ENCODE results near the gene SNX25. TPM values are rescaled to one million over a fixed set of nuclear protein-coding genes. Genes with fewer than 3 reads are reported as not detected.

Gene SNX25
- total and polyA plus RNA-seq, 10 of the 15 experiments (the other 5 are each of a cell fraction or from before 2014, with no cell fraction given) = 11.2 to 117 (median 62.8) TPM

DNA sequence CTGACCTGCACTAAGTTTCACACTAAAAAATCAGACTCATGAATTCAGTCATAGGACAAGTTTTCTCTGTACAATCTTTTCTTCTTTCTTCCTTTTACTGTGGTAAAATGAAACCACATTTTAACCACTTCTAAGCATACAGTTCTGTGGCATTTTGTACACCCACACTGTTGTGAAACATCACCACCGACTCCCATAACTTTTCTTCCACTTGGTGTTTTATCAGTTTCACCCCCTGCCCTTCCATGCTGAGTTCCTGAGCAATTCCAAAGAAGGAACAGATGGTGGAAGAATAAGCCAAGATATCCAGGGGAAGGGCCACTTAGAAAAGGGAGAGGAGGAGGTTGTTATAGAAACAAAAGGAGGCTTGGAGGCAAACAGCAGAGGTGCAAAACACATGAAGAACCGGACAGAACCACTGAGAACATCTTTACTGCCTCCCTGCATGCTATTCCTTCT is 43.8 kb upstream of the SNX25 start (continued):
- TF ChIP-seq, protein P1, sequence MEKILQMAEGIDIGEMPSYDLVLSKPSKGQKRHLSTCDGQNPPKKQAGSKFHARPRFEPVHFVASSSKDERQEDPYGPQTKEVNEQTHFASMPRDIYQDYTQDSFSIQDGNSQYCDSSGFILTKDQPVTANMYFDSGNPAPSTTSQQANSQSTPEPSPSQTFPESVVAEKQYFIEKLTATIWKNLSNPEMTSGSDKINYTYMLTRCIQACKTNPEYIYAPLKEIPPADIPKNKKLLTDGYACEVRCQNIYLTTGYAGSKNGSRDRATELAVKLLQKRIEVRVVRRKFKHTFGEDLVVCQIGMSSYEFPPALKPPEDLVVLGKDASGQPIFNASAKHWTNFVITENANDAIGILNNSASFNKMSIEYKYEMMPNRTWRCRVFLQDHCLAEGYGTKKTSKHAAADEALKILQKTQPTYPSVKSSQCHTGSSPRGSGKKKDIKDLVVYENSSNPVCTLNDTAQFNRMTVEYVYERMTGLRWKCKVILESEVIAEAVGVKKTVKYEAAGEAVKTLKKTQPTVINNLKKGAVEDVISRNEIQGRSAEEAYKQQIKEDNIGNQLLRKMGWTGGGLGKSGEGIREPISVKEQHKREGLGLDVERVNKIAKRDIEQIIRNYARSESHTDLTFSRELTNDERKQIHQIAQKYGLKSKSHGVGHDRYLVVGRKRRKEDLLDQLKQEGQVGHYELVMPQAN (conservative IDR thresholded peaks at IDR 0.05) = no peak
- peak; percentile 22; the same call in 1 of the 2 replicates for TF ChIP-seq BCL11A (IDR thresholded peaks at IDR 0.05; ENCODE audit: low read depth, low read length)
- TF ChIP-seq, protein P2, sequence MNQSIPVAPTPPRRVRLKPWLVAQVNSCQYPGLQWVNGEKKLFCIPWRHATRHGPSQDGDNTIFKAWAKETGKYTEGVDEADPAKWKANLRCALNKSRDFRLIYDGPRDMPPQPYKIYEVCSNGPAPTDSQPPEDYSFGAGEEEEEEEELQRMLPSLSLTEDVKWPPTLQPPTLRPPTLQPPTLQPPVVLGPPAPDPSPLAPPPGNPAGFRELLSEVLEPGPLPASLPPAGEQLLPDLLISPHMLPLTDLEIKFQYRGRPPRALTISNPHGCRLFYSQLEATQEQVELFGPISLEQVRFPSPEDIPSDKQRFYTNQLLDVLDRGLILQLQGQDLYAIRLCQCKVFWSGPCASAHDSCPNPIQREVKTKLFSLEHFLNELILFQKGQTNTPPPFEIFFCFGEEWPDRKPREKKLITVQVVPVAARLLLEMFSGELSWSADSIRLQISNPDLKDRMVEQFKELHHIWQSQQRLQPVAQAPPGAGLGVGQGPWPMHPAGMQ (IDR thresholded peaks at IDR 0.05; ENCODE audit: borderline replicate concordance) = no peak
- peak; percentile 63; the same call in 1 of the 2 replicates for TF ChIP-seq ZBED1 (IDR thresholded peaks at IDR 0.05; ENCODE audit: borderline replicate concordance)
- TF ChIP-seq EZH2 (IDR thresholded peaks at IDR 0.05; ENCODE audit: borderline replicate concordance, control insufficient read depth, low read depth, low read length) = no peak
- no peak for TF ChIP-seq WRNIP1 (IDR thresholded peaks at IDR 0.05; ENCODE audit: borderline replicate concordance, low read depth, low read length)
- TF ChIP-seq, protein P3, sequence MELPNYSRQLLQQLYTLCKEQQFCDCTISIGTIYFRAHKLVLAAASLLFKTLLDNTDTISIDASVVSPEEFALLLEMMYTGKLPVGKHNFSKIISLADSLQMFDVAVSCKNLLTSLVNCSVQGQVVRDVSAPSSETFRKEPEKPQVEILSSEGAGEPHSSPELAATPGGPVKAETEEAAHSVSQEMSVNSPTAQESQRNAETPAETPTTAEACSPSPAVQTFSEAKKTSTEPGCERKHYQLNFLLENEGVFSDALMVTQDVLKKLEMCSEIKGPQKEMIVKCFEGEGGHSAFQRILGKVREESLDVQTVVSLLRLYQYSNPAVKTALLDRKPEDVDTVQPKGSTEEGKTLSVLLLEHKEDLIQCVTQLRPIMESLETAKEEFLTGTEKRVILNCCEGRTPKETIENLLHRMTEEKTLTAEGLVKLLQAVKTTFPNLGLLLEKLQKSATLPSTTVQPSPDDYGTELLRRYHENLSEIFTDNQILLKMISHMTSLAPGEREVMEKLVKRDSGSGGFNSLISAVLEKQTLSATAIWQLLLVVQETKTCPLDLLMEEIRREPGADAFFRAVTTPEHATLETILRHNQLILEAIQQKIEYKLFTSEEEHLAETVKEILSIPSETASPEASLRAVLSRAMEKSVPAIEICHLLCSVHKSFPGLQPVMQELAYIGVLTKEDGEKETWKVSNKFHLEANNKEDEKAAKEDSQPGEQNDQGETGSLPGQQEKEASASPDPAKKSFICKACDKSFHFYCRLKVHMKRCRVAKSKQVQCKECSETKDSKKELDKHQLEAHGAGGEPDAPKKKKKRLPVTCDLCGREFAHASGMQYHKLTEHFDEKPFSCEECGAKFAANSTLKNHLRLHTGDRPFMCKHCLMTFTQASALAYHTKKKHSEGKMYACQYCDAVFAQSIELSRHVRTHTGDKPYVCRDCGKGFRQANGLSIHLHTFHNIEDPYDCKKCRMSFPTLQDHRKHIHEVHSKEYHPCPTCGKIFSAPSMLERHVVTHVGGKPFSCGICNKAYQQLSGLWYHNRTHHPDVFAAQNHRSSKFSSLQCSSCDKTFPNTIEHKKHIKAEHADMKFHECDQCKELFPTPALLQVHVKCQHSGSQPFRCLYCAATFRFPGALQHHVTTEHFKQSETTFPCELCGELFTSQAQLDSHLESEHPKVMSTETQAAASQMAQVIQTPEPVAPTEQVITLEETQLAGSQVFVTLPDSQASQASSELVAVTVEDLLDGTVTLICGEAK (IDR thresholded peaks at IDR 0.05; ENCODE audit: borderline replicate concordance) = no peak
- TF ChIP-seq, protein P4, sequence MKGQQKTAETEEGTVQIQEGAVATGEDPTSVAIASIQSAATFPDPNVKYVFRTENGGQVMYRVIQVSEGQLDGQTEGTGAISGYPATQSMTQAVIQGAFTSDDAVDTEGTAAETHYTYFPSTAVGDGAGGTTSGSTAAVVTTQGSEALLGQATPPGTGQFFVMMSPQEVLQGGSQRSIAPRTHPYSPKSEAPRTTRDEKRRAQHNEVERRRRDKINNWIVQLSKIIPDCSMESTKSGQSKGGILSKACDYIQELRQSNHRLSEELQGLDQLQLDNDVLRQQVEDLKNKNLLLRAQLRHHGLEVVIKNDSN (IDR thresholded peaks at IDR 0.05; ENCODE audit: borderline replicate concordance, extremely low read length, insufficient read depth, low read depth, low read length) = no peak
- peak; percentile 87 for TF ChIP-seq ZNF24 (IDR thresholded peaks at IDR 0.05)
- peak; percentile 57; the same call in 1 of the 2 replicates for TF ChIP-seq BMI1 (IDR thresholded peaks at IDR 0.05; ENCODE audit: borderline replicate concordance)
- TF ChIP-seq, protein P5, sequence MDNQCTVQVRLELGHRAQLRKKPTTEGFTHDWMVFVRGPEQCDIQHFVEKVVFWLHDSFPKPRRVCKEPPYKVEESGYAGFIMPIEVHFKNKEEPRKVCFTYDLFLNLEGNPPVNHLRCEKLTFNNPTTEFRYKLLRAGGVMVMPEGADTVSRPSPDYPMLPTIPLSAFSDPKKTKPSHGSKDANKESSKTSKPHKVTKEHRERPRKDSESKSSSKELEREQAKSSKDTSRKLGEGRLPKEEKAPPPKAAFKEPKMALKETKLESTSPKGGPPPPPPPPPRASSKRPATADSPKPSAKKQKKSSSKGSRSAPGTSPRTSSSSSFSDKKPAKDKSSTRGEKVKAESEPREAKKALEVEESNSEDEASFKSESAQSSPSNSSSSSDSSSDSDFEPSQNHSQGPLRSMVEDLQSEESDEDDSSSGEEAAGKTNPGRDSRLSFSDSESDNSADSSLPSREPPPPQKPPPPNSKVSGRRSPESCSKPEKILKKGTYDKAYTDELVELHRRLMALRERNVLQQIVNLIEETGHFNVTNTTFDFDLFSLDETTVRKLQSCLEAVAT (IDR thresholded peaks at IDR 0.05) = peak; percentile 98
- no peak for TF ChIP-seq FOXK2 (IDR thresholded peaks at IDR 0.05)
- peak; percentile 25 to 82; a peak in 2 of 4 replicates for TF ChIP-seq CEBPB (IDR thresholded peaks at IDR 0.05; ENCODE audit: borderline replicate concordance in 1 of 2, low read depth in 2 of 2, low read length in 2 of 2)
- TF ChIP-seq TCF12 (IDR thresholded peaks at IDR 0.05; ENCODE audit: low read depth, low read length) = no peak
- TF ChIP-seq IKZF2 (IDR thresholded peaks at IDR 0.05) = peak; percentile 92 to 93
- TF ChIP-seq BHLHE40 (IDR thresholded peaks at IDR 0.05; ENCODE audit: borderline replicate concordance in 1 of 2, low read depth in 2 of 2, low read length in 1 of 2) = peak; percentile 47 to 70; a peak in 1 of 4 replicates
- TF ChIP-seq ZSCAN29 (IDR thresholded peaks at IDR 0.05) = no peak
- TF ChIP-seq SREBF1 (IDR thresholded peaks at IDR 0.05; ENCODE audit: low read length) = 0 out of 2 replicates have a peak, but pooled peaks have one; percentile 27
- TF ChIP-seq ZZZ3 (IDR thresholded peaks at IDR 0.05; ENCODE audit: control insufficient read depth, insufficient read length, low read depth) = no peak
- TF ChIP-seq KAT2A (conservative IDR thresholded peaks at IDR 0.05; ENCODE audit: control insufficient read depth, low read depth, low read length) = no peak
- TF ChIP-seq MTA3 (IDR thresholded peaks at IDR 0.05; ENCODE audit: borderline replicate concordance, low read length) = peak; percentile 84; the same call in 1 of the 2 replicates
